GM12878 (cell line): Measurements from ENCODE around the gene CALR.

Source experiments
- BRCA1 ChIP-seq: IDR thresholded peaks from 2 replicates; pipeline ENCODE4 v1.6.1; 2011; ENCODE audit warnings: low read depth, low read length, improper control_type of control experiment
- GABPA ChIP-seq: IDR thresholded peaks from 2 replicates; pipeline ENCODE4 v1.6.1; 2014; ENCODE audit warnings: antibody characterized with exemption, low read depth, mild to moderate bottlenecking, inconsistent platforms
- MLLT1 ChIP-seq: fragments of 450-650 bp; IDR thresholded peaks from 2 replicates; pipeline ENCODE4 v1.6.1; 2016; ENCODE audit warnings: mild to moderate bottlenecking
- MYC ChIP-seq: IDR thresholded peaks from 2 replicates; pipeline ENCODE4 v1.6.1; 2011; ENCODE audit warnings: mild to moderate bottlenecking, low read length, moderate library complexity, inconsistent platforms; ENCODE audit not compliant: insufficient read depth, insufficient replicate concordance, insufficient read length, severe bottlenecking
- NFYA ChIP-seq: IDR thresholded peaks from 2 replicates; pipeline ENCODE4 v1.6.1; 2011; ENCODE audit warnings: low read depth, mild to moderate bottlenecking, low read length, improper control_type of control experiment, borderline replicate concordance
- PBX3 ChIP-seq: IDR thresholded peaks from 2 replicates; pipeline ENCODE4 v1.6.1; 2011; ENCODE audit warnings: mild to moderate bottlenecking, low read depth, low read length, moderate library complexity; ENCODE audit not compliant: insufficient replicate concordance
- POLR2A ChIP-seq: IDR thresholded peaks from 2 replicates; pipeline ENCODE4 v1.6.1; 2011; ENCODE audit warnings: low read depth, mild to moderate bottlenecking, low read length
- RFX5 ChIP-seq: IDR thresholded peaks from 2 replicates; pipeline ENCODE4 v1.6.1; 2011; ENCODE audit warnings: low read depth, low read length, improper control_type of control experiment
- SIN3A ChIP-seq: IDR thresholded peaks from 2 replicates; pipeline ENCODE4 v1.6.1; 2012; ENCODE audit warnings: low read depth, low read length, improper control_type of control experiment
- SUZ12 ChIP-seq: fragments of 200-600 bp; sonication (generic); IDR thresholded peaks from one replicate; pipeline ENCODE4 v1.6.1; 2018; ENCODE audit warnings: antibody characterized with exemption, mild to moderate bottlenecking; ENCODE audit not compliant: unreplicated experiment
- ZNF384 ChIP-seq: IDR thresholded peaks from 2 replicates; pipeline ENCODE4 v1.6.1; 2012; ENCODE audit warnings: low read depth, mild to moderate bottlenecking, low read length, improper control_type of control experiment, borderline replicate concordance
- TF ChIP-seq, protein P1 (sequence below), 3 experiments: IDR thresholded peaks in 2 of 3; conservative IDR thresholded peaks in 1 of 3; 2 replicates each; pipeline ENCODE4 v1.5.1; 2011; ENCODE audit warnings: low read depth in 3 of 3, low read length in 3 of 3, mild to moderate bottlenecking in 3 of 3, control low read depth in 2 of 3, moderate library complexity in 2 of 3, inconsistent platforms in 1 of 3, mixed read lengths in 1 of 3; ENCODE audit not compliant: control insufficient read depth in 2 of 3, insufficient read depth in 1 of 3; ENCODE audit errors: extremely low read depth in 1 of 3

- TF ChIP-seq RFX5 (no peak), ZNF384 (no peak), SIN3A (no peak), NFYA (no peak), MYC (no peak), PBX3 (no peak), GABPA (no peak), SUZ12 (no peak), POLR2A (no peak), BRCA1 (no peak), MLLT1 (no peak)
- TF ChIP-seq, protein P1, sequence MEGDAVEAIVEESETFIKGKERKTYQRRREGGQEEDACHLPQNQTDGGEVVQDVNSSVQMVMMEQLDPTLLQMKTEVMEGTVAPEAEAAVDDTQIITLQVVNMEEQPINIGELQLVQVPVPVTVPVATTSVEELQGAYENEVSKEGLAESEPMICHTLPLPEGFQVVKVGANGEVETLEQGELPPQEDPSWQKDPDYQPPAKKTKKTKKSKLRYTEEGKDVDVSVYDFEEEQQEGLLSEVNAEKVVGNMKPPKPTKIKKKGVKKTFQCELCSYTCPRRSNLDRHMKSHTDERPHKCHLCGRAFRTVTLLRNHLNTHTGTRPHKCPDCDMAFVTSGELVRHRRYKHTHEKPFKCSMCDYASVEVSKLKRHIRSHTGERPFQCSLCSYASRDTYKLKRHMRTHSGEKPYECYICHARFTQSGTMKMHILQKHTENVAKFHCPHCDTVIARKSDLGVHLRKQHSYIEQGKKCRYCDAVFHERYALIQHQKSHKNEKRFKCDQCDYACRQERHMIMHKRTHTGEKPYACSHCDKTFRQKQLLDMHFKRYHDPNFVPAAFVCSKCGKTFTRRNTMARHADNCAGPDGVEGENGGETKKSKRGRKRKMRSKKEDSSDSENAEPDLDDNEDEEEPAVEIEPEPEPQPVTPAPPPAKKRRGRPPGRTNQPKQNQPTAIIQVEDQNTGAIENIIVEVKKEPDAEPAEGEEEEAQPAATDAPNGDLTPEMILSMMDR (IDR thresholded peaks at IDR 0.05 in 2 of 3, conservative IDR thresholded peaks at IDR 0.05 in 1 of 3; ENCODE audit: control insufficient read depth in 2 of 3, extremely low read depth in 1 of 3, insufficient read depth in 1 of 3, low read depth in 3 of 3, low read length in 3 of 3) = no peak
These were observed 34.8 kb downstream of the CALR start for GRCh38 chr19:12973236-12973635.
